ENCODE data around the gene MYBBP1A. TPM values are rescaled to one million over a fixed set of nuclear protein-coding genes. Genes with fewer than 3 reads are reported as not detected.

The MYBBP1A gene
- total RNA-seq, 1 experiment from 2014 or later, result 177 TPM

DNA sequence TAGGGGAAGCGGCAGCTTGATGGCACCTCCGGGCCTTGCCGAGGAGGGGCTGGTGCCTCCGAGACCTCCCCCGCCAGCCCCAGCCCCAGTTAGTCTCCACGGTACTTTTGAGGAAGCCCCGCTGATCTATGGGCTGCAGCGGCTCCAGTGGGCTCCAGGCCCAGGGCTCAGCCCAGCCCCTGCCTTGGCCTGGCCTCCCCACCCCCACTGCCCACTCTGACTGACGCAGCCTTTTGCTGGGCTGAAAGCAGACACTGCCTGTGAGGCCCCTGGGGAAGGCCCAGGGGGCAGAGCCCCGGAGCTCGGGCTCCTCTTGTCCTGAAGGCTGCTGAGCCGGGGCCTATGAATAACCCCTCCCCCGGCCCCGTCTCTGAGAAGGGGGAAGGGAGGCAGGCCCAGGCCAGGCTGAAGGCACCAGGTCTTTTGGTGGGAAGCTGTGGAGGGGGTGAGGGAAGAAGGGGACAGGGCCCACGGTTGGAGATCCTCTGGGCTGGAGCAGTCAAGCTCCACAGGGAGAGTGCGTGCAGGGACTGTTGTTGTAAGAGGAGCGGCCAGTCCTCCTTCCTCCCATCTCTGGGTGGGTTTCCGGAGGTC is 21.6 kb upstream of the MYBBP1A start:
- intact Hi-C loops (cut with micrococcal nuclease; ENCODE audit: unreplicated experiment), result no loop called here
- Histone ChIP-seq H3K36me3 (ENCODE audit: insufficient read depth, low read length, poor library complexity, severe bottlenecking) (no peaks in the 10 kb centered on the region), H3K4me3 (ENCODE audit: low read depth, low read length, poor library complexity, severe bottlenecking) (no peak overlapping the region), H3K27me3 (replicated peaks; ENCODE audit: insufficient read depth, low read depth, low read length, poor library complexity) (no peaks in the 10 kb centered on the region), H3K4me1 (ENCODE audit: insufficient read depth, low read length, poor library complexity, severe bottlenecking) (no peaks in the 10 kb centered on the region), H3K9me3 (ENCODE audit: low read depth, low read length, poor library complexity, severe bottlenecking) (no peaks in the 10 kb centered on the region), H3K27ac (ENCODE audit: low read depth, low read length, poor library complexity, severe bottlenecking) (no peak overlapping the region)
- CTCF ChIA-PET, result no interaction called here
- TF ChIP-seq EZH2 (IDR thresholded peaks at IDR 0.05; ENCODE audit: borderline replicate concordance, low read depth, low read length, poor library complexity, severe bottlenecking) (no peak), CTCF (conservative IDR thresholded peaks at IDR 0.05; ENCODE audit: low read depth, low read length) (no peak)
- POLR2A ChIA-PET (ENCODE audit: low non-redundant PET), result no interaction called here
- no TSS peak for BruUV-seq (replicated peaks)
- no peak for DNase-seq (ENCODE audit: low spot score)

GRCh38 chr17:4576161-4576558 is 21.0 kb upstream of the MYBBP1A start:
- POLR2A ChIA-PET (ENCODE audit: low non-redundant PET), result no interaction called here
- intact Hi-C loops (cut with micrococcal nuclease; ENCODE audit: unreplicated experiment), result no loop called here
- H3K27ac ChIP-seq (ENCODE audit: low read depth, low read length, poor library complexity, severe bottlenecking), result no peak overlapping the region
- DNase-seq (ENCODE audit: low spot score), result no peak
- H3K4me1 ChIP-seq (ENCODE audit: insufficient read depth, low read length, poor library complexity, severe bottlenecking), result no peaks in the 10 kb centered on the region
- CTCF ChIA-PET, result no interaction called here
- BruUV-seq (replicated peaks), result no TSS peak
- TF ChIP-seq EZH2 (IDR thresholded peaks at IDR 0.05; ENCODE audit: borderline replicate concordance, low read depth, low read length, poor library complexity, severe bottlenecking), result no peak
- TF ChIP-seq CTCF (conservative IDR thresholded peaks at IDR 0.05; ENCODE audit: low read depth, low read length), result no peak
- H3K27me3 ChIP-seq (replicated peaks; ENCODE audit: insufficient read depth, low read depth, low read length, poor library complexity), result no peaks in the 10 kb centered on the region
- no peak overlapping the region for H3K4me3 ChIP-seq (ENCODE audit: low read depth, low read length, poor library complexity, severe bottlenecking)
- H3K9me3 ChIP-seq (ENCODE audit: low read depth, low read length, poor library complexity, severe bottlenecking), result no peaks in the 10 kb centered on the region
- no peaks in the 10 kb centered on the region for H3K36me3 ChIP-seq (ENCODE audit: insufficient read depth, low read length, poor library complexity, severe bottlenecking)

DNA sequence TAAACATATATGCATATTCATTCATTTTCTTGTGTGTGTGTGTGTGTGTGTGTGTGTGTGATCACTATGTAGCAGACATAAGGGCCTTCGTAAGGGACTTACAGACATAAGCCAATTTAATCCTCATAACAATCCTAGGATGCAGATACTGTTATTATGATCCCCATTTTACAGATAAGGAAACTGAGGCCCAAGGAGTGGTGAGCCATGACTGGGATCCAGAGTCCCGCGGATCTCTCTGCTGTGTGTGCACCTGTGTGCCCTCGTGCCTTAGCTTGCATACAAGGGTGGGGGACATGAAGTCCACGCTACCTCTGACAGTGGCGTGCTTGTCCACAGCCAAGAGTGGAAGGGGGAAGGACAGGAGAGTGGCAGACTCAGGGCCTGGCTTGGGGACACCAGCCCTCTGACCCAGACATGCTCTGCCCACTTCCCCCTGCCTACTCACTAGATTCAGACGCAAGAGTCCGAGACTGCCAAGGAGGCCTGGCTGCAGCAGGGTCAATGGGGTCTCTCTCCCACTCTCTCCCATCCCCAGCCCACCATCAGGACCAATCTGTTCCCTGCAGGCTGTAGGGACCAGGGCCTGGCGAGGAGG is 19.4 kb upstream of the MYBBP1A start:
- H3K27ac ChIP-seq (ENCODE audit: low read depth, low read length, poor library complexity, severe bottlenecking), result no peak overlapping the region
- no peak overlapping the region for H3K4me3 ChIP-seq (ENCODE audit: low read depth, low read length, poor library complexity, severe bottlenecking)
- no peak for TF ChIP-seq CTCF (conservative IDR thresholded peaks at IDR 0.05; ENCODE audit: low read depth, low read length)
- H3K27me3 ChIP-seq (replicated peaks; ENCODE audit: insufficient read depth, low read depth, low read length, poor library complexity), result no peaks in the 10 kb centered on the region
- H3K9me3 ChIP-seq (ENCODE audit: low read depth, low read length, poor library complexity, severe bottlenecking), result no peaks in the 10 kb centered on the region
- H3K36me3 ChIP-seq (ENCODE audit: insufficient read depth, low read length, poor library complexity, severe bottlenecking), result no peaks in the 10 kb centered on the region
- CTCF ChIA-PET, result no interaction called here
- DNase-seq (ENCODE audit: low spot score), result no peak
- no TSS peak for BruUV-seq (replicated peaks)
- POLR2A ChIA-PET (ENCODE audit: low non-redundant PET), result no interaction called here
- H3K4me1 ChIP-seq (ENCODE audit: insufficient read depth, low read length, poor library complexity, severe bottlenecking), result no peaks in the 10 kb centered on the region
- intact Hi-C loops (cut with micrococcal nuclease; ENCODE audit: unreplicated experiment), result no loop called here

Data from A673 (cell line).